Peyer's patch (tissue), 4 donors: ENCODE data around the gene NR1H4.

Experiments used
- POLR2A ChIP-seq, 2 donors: fragments of 450-650 bp; IDR thresholded peaks; one replicate each; pipeline ENCODE4 v1.5.1; 2017; ENCODE audit warnings: antibody characterized with exemption in 2 of 2, mild to moderate bottlenecking in 2 of 2, moderate library complexity in 2 of 2
- TF ChIP-seq, protein P1 (sequence below), 6 experiments: fragments of 450-650 bp in 4 of 6; fragments of 200-600 bp in 2 of 6; sonication (generic) in 1 of 6; IDR thresholded peaks; one replicate each; pipeline ENCODE4 v1.5.1; 2017 to 2019; ENCODE audit warnings: antibody characterized with exemption in 6 of 6, mild to moderate bottlenecking in 3 of 6, moderate library complexity in 1 of 6

GRCh38 chr12:100484183-100484886 is 10.7 kb downstream of the NR1H4 start:
- TF ChIP-seq, protein P1, sequence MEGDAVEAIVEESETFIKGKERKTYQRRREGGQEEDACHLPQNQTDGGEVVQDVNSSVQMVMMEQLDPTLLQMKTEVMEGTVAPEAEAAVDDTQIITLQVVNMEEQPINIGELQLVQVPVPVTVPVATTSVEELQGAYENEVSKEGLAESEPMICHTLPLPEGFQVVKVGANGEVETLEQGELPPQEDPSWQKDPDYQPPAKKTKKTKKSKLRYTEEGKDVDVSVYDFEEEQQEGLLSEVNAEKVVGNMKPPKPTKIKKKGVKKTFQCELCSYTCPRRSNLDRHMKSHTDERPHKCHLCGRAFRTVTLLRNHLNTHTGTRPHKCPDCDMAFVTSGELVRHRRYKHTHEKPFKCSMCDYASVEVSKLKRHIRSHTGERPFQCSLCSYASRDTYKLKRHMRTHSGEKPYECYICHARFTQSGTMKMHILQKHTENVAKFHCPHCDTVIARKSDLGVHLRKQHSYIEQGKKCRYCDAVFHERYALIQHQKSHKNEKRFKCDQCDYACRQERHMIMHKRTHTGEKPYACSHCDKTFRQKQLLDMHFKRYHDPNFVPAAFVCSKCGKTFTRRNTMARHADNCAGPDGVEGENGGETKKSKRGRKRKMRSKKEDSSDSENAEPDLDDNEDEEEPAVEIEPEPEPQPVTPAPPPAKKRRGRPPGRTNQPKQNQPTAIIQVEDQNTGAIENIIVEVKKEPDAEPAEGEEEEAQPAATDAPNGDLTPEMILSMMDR (IDR thresholded peaks at IDR 0.05) = peak in 1 of 6 experiments; percentile 6
- no peak for TF ChIP-seq POLR2A (IDR thresholded peaks at IDR 0.05)
